VCaP (cell line): ENCODE results near the gene OMP.

Source experiments
- H3K27ac ChIP-seq: fragments of 450-650 bp; 2 replicates; pipeline ENCODE4 v1.5.1; 2017
- CTCF ChIP-seq: fragments of 450-650 bp; conservative IDR thresholded peaks from 2 replicates; pipeline ENCODE4 v1.5.1; 2017; ENCODE audit warnings: mild to moderate bottlenecking, moderate library complexity

Gene OMP

GRCh38 chr11:77138106-77138649 is 35.5 kb downstream of the OMP start:
- no peak overlapping the region for H3K27ac ChIP-seq
- no peak for TF ChIP-seq CTCF

DNA sequence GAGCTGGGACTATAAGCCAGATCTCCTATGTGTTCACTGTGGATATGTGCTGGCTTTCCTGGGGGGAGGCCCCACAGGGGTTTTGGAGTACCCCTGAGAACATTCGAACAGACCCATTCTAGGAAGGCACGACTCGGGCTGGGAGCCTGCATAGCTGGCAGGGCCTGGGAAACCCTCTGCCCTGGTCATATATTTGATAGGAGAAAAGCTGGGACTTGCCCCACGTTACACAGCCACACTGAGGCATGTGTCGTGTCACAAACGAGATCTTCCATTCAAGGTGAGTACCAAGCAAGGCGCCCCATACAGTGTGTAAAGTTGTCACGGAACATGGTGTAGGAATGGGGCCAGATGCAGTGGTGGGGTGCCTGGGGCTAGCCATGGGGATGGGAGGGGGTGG is 36.6 kb downstream of the OMP start:
- no peak overlapping the region for H3K27ac ChIP-seq
- no peak for TF ChIP-seq CTCF

GRCh38 chr11:77140231-77140851 is 37.7 kb downstream of the OMP start:
- no peak for TF ChIP-seq CTCF
- no peak overlapping the region; the same call in 1 of the 2 replicates for H3K27ac ChIP-seq

DNA sequence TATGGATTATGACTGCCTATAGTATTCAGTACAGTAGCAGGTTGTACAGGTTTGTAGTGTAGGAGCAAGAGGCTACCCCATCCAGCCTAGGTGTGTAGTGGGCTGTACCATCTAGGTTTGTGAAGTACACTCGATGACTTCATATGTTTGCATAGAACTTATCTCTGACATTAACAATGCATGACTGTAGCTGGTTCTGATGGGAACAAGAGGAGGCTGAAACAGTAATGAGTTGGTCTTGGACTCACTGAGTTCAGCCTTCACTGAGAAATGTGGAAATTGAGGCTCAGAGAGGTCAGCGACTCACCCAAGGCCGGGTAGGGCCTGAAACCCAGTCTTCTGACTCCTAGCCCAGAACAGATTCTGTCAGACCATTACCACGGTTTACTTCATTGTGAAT is 38.4 kb downstream of the OMP start:
- no peak for TF ChIP-seq CTCF
- no peak overlapping the region; the same call in 1 of the 2 replicates for H3K27ac ChIP-seq

- no peak overlapping the region; the same call in 1 of the 2 replicates for H3K27ac ChIP-seq
- TF ChIP-seq CTCF = no peak
Measured at GRCh38 chr11:77141475-77141874, 38.8 kb downstream of the OMP start.

GRCh38 chr11:77142091-77142975 is 39.7 kb downstream of the OMP start:
- no peak overlapping the region for H3K27ac ChIP-seq
- TF ChIP-seq CTCF = no peak

GRCh38 chr11:77143405-77144020 is 40.9 kb downstream of the OMP start:
- no peak overlapping the region for H3K27ac ChIP-seq
- no peak for TF ChIP-seq CTCF
